Adipocyte (in vitro differentiated cells): ENCODE measurements around the gene FYN.

ENCODE experiments used
- DNase-seq: peaks from one replicate; pipeline ENCODE4 v3.0.0-alpha.2; 2015; ENCODE audit warnings: low read depth
- H3K27me3 ChIP-seq: replicated peaks from 2 replicates; pipeline ENCODE4 v1.7.0; 2013; ENCODE audit warnings: mild to moderate bottlenecking, low read length, moderate library complexity; ENCODE audit not compliant: control insufficient read depth, insufficient read depth
- H3K36me3 ChIP-seq: 2 replicates; pipeline ENCODE4 v1.7.0; 2013; ENCODE audit warnings: low read length, mild to moderate bottlenecking, moderate library complexity; ENCODE audit not compliant: control insufficient read depth, insufficient read depth, severe bottlenecking
- H3K4me1 ChIP-seq: 2 replicates; pipeline ENCODE4 v1.7.0; 2013; ENCODE audit warnings: mild to moderate bottlenecking, low read length, moderate library complexity; ENCODE audit not compliant: control insufficient read depth, insufficient read depth
- H3K4me3 ChIP-seq: 2 replicates; pipeline ENCODE4 v1.7.0; 2013; ENCODE audit warnings: mild to moderate bottlenecking, low read length, moderate library complexity
- H3K9ac ChIP-seq: 2 replicates; pipeline ENCODE4 v1.7.0; 2013; ENCODE audit warnings: mild to moderate bottlenecking, low read length, moderate library complexity
- H3K9me3 ChIP-seq: 2 replicates; pipeline ENCODE4 v1.7.0; 2013; ENCODE audit warnings: mild to moderate bottlenecking, low read length, moderate library complexity; ENCODE audit not compliant: control insufficient read depth

Gene FYN

GRCh38 chr6:111750153-111750552, 123.1 kb downstream of the FYN start:
- Histone ChIP-seq H3K4me3 (no peak overlapping the region), H3K4me1 (peaks cover 13% of the 10 kb centered on the region), H3K9ac (no peak overlapping the region), H3K27me3 (no peaks in the 10 kb centered on the region), H3K9me3 (no peaks in the 10 kb centered on the region), H3K36me3 (peaks cover 11% of the 10 kb centered on the region)
- DNase-seq = no peak

- H3K9ac ChIP-seq = no peak overlapping the region
- H3K4me1 ChIP-seq = peaks cover 32% of the 10 kb centered on the region
- no peak for DNase-seq
- H3K4me3 ChIP-seq = no peak overlapping the region
- no peaks in the 10 kb centered on the region for H3K9me3 ChIP-seq
- no peaks in the 10 kb centered on the region for H3K27me3 ChIP-seq
- peaks cover 11% of the 10 kb centered on the region for H3K36me3 ChIP-seq
Observed at GRCh38 chr6:111748231-111748647, 125.0 kb downstream of the FYN start.

- no peak for DNase-seq
- H3K9me3 ChIP-seq = no peaks in the 10 kb centered on the region
- no peak overlapping the region for H3K9ac ChIP-seq
- H3K27me3 ChIP-seq = no peaks in the 10 kb centered on the region
- H3K4me3 ChIP-seq = no peak overlapping the region
- peaks cover 35% of the 10 kb centered on the region for H3K4me1 ChIP-seq
- peaks cover 11% of the 10 kb centered on the region for H3K36me3 ChIP-seq
Observed at GRCh38 chr6:111747829-111748228, 125.4 kb downstream of the FYN start.

- peaks cover 11% of the 10 kb centered on the region for H3K36me3 ChIP-seq
- DNase-seq = no peak
- no peaks in the 10 kb centered on the region for H3K27me3 ChIP-seq
- no peak overlapping the region for H3K4me3 ChIP-seq
- no peak overlapping the region for H3K9ac ChIP-seq
- H3K9me3 ChIP-seq = no peaks in the 10 kb centered on the region
- H3K4me1 ChIP-seq = peaks cover 37% of the 10 kb centered on the region
Observed at GRCh38 chr6:111747396-111747795, 125.9 kb downstream of the FYN start.

- peaks cover 39% of the 10 kb centered on the region for H3K4me1 ChIP-seq
- H3K9ac ChIP-seq = no peak overlapping the region
- DNase-seq = no peak
- no peak overlapping the region for H3K4me3 ChIP-seq
- H3K27me3 ChIP-seq = no peaks in the 10 kb centered on the region
- no peaks in the 10 kb centered on the region for H3K9me3 ChIP-seq
- peaks cover 11% of the 10 kb centered on the region for H3K36me3 ChIP-seq
Observed at GRCh38 chr6:111746983-111747382, 126.3 kb downstream of the FYN start.

GRCh38 chr6:111745636-111746035, 127.6 kb downstream of the FYN start:
- no peak overlapping the region for H3K9ac ChIP-seq
- no peaks in the 10 kb centered on the region for H3K27me3 ChIP-seq
- no peak overlapping the region for H3K4me3 ChIP-seq
- H3K36me3 ChIP-seq = peaks cover 13% of the 10 kb centered on the region
- peaks cover 37% of the 10 kb centered on the region for H3K4me1 ChIP-seq
- H3K9me3 ChIP-seq = no peaks in the 10 kb centered on the region
- no peak for DNase-seq

GRCh38 chr6:111745186-111745585, 128.1 kb downstream of the FYN start:
- Histone ChIP-seq H3K36me3 (peaks cover 17% of the 10 kb centered on the region), H3K4me3 (no peak overlapping the region), H3K9me3 (no peaks in the 10 kb centered on the region), H3K9ac (no peak overlapping the region), H3K27me3 (no peaks in the 10 kb centered on the region), H3K4me1 (peaks cover 35% of the 10 kb centered on the region)
- no peak for DNase-seq

- Histone ChIP-seq H3K27me3 (no peaks in the 10 kb centered on the region), H3K9ac (peak overlapping the region; percentile 56), H3K36me3 (peaks cover 21% of the 10 kb centered on the region), H3K4me3 (peak overlapping the region; percentile 43), H3K9me3 (no peaks in the 10 kb centered on the region), H3K4me1 (peaks cover 35% of the 10 kb centered on the region)
- DNase-seq = no peak
Observed at GRCh38 chr6:111743862-111744692, 129.2 kb downstream of the FYN start.

GRCh38 chr6:111743360-111743759, 129.9 kb downstream of the FYN start:
- Histone ChIP-seq H3K36me3 (peaks cover 26% of the 10 kb centered on the region), H3K9me3 (no peaks in the 10 kb centered on the region), H3K4me1 (peaks cover 35% of the 10 kb centered on the region), H3K4me3 (peak overlapping the region; percentile 43), H3K9ac (peak overlapping the region; percentile 56), H3K27me3 (no peaks in the 10 kb centered on the region)
- DNase-seq = no peak

- Histone ChIP-seq H3K36me3 (peaks cover 26% of the 10 kb centered on the region), H3K4me1 (peaks cover 47% of the 10 kb centered on the region), H3K9me3 (no peaks in the 10 kb centered on the region), H3K9ac (no peak overlapping the region), H3K27me3 (no peaks in the 10 kb centered on the region), H3K4me3 (no peak overlapping the region)
- no peak for DNase-seq
Observed at GRCh38 chr6:111741177-111741952, 131.9 kb downstream of the FYN start.

GRCh38 chr6:111740506-111740905, 132.7 kb downstream of the FYN start:
- Histone ChIP-seq H3K4me3 (no peak overlapping the region), H3K4me1 (peaks cover 48% of the 10 kb centered on the region), H3K9ac (no peak overlapping the region), H3K9me3 (no peaks in the 10 kb centered on the region), H3K36me3 (peaks cover 21% of the 10 kb centered on the region), H3K27me3 (no peaks in the 10 kb centered on the region)
- no peak for DNase-seq
